Stimulated activated CD4-positive, alpha-beta T cell treated with anti-CD3 and anti-CD28 coated beads, TNF-alpha, amount 100 ng/mL, for 48 hours (primary cell): ENCODE results near the gene ANXA6.

Source experiments
- DNase-seq, 3 donors: peaks; one replicate each; pipeline ENCODE4 v3.0.0-alpha.2; 2020; ENCODE audit warnings: low read depth in 3 of 3

ANXA6 gene

GRCh38 chr5:151153766-151154272 is 3.8 kb downstream of the ANXA6 start:
- DNase-seq, result no peak

- no peak for DNase-seq
Measured at GRCh38 chr5:151153300-151153699, 4.3 kb downstream of the ANXA6 start.

GRCh38 chr5:151151793-151152192 is 5.8 kb downstream of the ANXA6 start:
- peak in 2 of 3 donors; percentile 48 to 67 for DNase-seq

GRCh38 chr5:151151263-151151660 is 6.3 kb downstream of the ANXA6 start:
- no peak for DNase-seq

GRCh38 chr5:151150471-151151262 is 6.9 kb downstream of the ANXA6 start:
- DNase-seq, result no peak

GRCh38 chr5:151148583-151148982 is 9.0 kb downstream of the ANXA6 start:
- DNase-seq, result no peak

GRCh38 chr5:151147033-151147432 is 10.5 kb downstream of the ANXA6 start:
- DNase-seq, result no peak

- no peak for DNase-seq
Measured at GRCh38 chr5:151146061-151146460, 11.5 kb downstream of the ANXA6 start.

- no peak for DNase-seq
Measured at GRCh38 chr5:151144922-151145321, 12.7 kb downstream of the ANXA6 start.

- DNase-seq, result no peak
Measured at GRCh38 chr5:151144275-151144674, 13.3 kb downstream of the ANXA6 start.

- no peak for DNase-seq
Measured at GRCh38 chr5:151143645-151144044, 13.9 kb downstream of the ANXA6 start.

- DNase-seq, result no peak
Measured at GRCh38 chr5:151142933-151143332, 14.6 kb downstream of the ANXA6 start.

- peak in 1 of 3 donors; percentile 45 for DNase-seq
Measured at GRCh38 chr5:151141535-151141934, 16.0 kb downstream of the ANXA6 start.

- no peak for DNase-seq
Measured at GRCh38 chr5:151140686-151141459, 16.7 kb downstream of the ANXA6 start.

- no peak for DNase-seq
Measured at GRCh38 chr5:151139646-151140045, 17.9 kb downstream of the ANXA6 start.

GRCh38 chr5:151139015-151139414 is 18.6 kb downstream of the ANXA6 start:
- no peak for DNase-seq

- DNase-seq, result no peak
Measured at GRCh38 chr5:151138114-151138513, 19.5 kb downstream of the ANXA6 start.

GRCh38 chr5:151137067-151137825 is 20.3 kb downstream of the ANXA6 start:
- DNase-seq, result no peak

GRCh38 chr5:151134228-151134627 is 23.4 kb downstream of the ANXA6 start:
- no peak for DNase-seq

- DNase-seq, result no peak
Measured at GRCh38 chr5:151132963-151133362, 24.6 kb downstream of the ANXA6 start.

GRCh38 chr5:151130922-151131891 is 26.4 kb downstream of the ANXA6 start:
- DNase-seq, result no peak
